GM12878 (cell line): ENCODE results near the gene HDGFL1. TPM values are rescaled to one million over a fixed set of nuclear protein-coding genes. Genes with fewer than 3 reads are reported as not detected.

Source experiments
- ATAC-seq: fragments of 200-7000 bp; cut with Tn5 transposase; 3 replicates; pipeline ENCODE4 v1.9.1; 2020; ENCODE audit warnings: mild to moderate bottlenecking, moderate library complexity
- BruUV-seq: library from RNA; stranded (reverse); fragments of 400-500 nt; replicated peaks from 2 replicates; lab custom pipeline; 2021; lab: Mats Ljungman, UMichigan
- CTCF ChIA-PET: fragments of 300-600 bp; sonication (Branson Sonifier 250); formaldehyde crosslinking; extraction: SDS; loops from one replicate; lab custom pipeline; 2021; ENCODE audit warnings: inconsistent platforms; lab: Yijun Ruan, JAX
- POLR2A ChIA-PET: fragments of 350-600 bp; formaldehyde crosslinking; extraction: SDS; loops from one replicate; lab custom pipeline; 2021; ENCODE audit warnings: inconsistent platforms; lab: Charles Lee
- RAD21 ChIA-PET: fragments of 300-600 bp; sonication (Branson Sonifier 250); formaldehyde crosslinking; loops from one replicate; lab custom pipeline; 2023; ENCODE audit warnings: antibody characterized with exemption; ENCODE audit not compliant: unreplicated experiment; lab: Charles Lee
- SMC1A ChIA-PET: fragments of 300-600 bp; sonication (Branson Sonifier 250); formaldehyde crosslinking; loops from one replicate; lab custom pipeline; 2023; ENCODE audit not compliant: unreplicated experiment, uncharacterized antibody; lab: Charles Lee
- DNase-seq: peaks from one replicate; pipeline ENCODE4 v3.0.0-alpha.2; 2011; ENCODE audit warnings: low read depth, low spot score
- FAIRE-seq: peaks from 3 replicates; lab custom pipeline; 2011; peaks lifted over from hg19 to GRCh38; lab: Jason Lieb, UNC
- H2AFZ ChIP-seq: 2 replicates; pipeline ENCODE4 v1.6.0; 2011; ENCODE audit warnings: low read depth, low read length, control low read depth; ENCODE audit not compliant: control insufficient read depth
- H3K27ac ChIP-seq: 2 replicates; pipeline ENCODE4 v1.5.1; 2011; ENCODE audit warnings: control low read depth; ENCODE audit not compliant: control insufficient read depth, insufficient read depth
- H3K27me3 ChIP-seq, 2 experiments: replicated peaks in 1 of 2; 2 replicates each; pipeline versions ENCODE4 v1.6.0 to v1.6.1; 2011; ENCODE audit warnings: low read length in 1 of 2; ENCODE audit not compliant: control insufficient read depth in 2 of 2, insufficient read depth in 2 of 2
- H3K36me3 ChIP-seq, 2 experiments: 2 replicates each; pipeline ENCODE4 v1.5.1; 2011; ENCODE audit warnings: low read length in 1 of 2; ENCODE audit not compliant: control insufficient read depth in 2 of 2, insufficient read depth in 2 of 2
- H3K4me1 ChIP-seq: 2 replicates; pipeline ENCODE4 v1.6.1; 2011; ENCODE audit warnings: mild to moderate bottlenecking, low read length, moderate library complexity, mixed read lengths; ENCODE audit not compliant: control insufficient read depth, insufficient read depth
- H3K4me2 ChIP-seq: 2 replicates; pipeline ENCODE4 v1.6.0; 2011; ENCODE audit warnings: control low read depth; ENCODE audit not compliant: control insufficient read depth, insufficient read depth
- H3K4me3 ChIP-seq: fragments of 200-600 bp; sonication (generic); 2 replicates; pipeline ENCODE4 v1.5.1; 2016
- H3K79me2 ChIP-seq: 2 replicates; pipeline ENCODE4 v1.6.0; 2011; ENCODE audit warnings: low read length; ENCODE audit not compliant: control insufficient read depth, insufficient read depth
- H3K9ac ChIP-seq: 2 replicates; pipeline ENCODE4 v1.8.0; 2011; ENCODE audit warnings: low read length, control low read depth, mixed read lengths; ENCODE audit not compliant: control insufficient read depth, insufficient read depth
- H3K9me3 ChIP-seq: replicated peaks from 3 replicates; pipeline ENCODE4 v1.5.1; 2011; ENCODE audit warnings: mild to moderate bottlenecking, low read length; ENCODE audit not compliant: control insufficient read depth, insufficient read depth
- H4K20me1 ChIP-seq: 2 replicates; pipeline ENCODE4 v1.6.0; 2011; ENCODE audit not compliant: control insufficient read depth, insufficient read depth
- BRCA1 ChIP-seq: IDR thresholded peaks from 2 replicates; pipeline ENCODE4 v1.6.1; 2011; ENCODE audit warnings: low read depth, low read length, improper control_type of control experiment
- CHD2 ChIP-seq: IDR thresholded peaks from 2 replicates; pipeline ENCODE4 v1.6.1; 2011; ENCODE audit warnings: low read depth, low read length, improper control_type of control experiment, borderline replicate concordance
- CREB1 ChIP-seq: IDR thresholded peaks from 2 replicates; pipeline ENCODE4 v1.6.1; 2012; ENCODE audit warnings: low read depth, mild to moderate bottlenecking, inconsistent platforms
- EP300 ChIP-seq, 2 experiments: fragments of 150-350 bp in 1 of 2; IDR thresholded peaks; 2 replicates each; pipeline ENCODE4 v1.6.1; 2011 to 2012; ENCODE audit warnings: low read depth in 2 of 2, low read length in 2 of 2, borderline replicate concordance in 1 of 2, improper control_type of control experiment in 1 of 2, inconsistent platforms in 1 of 2; ENCODE audit not compliant: control insufficient read depth in 1 of 2
- FOXK2 ChIP-seq: fragments of 450-650 bp; IDR thresholded peaks from 2 replicates; pipeline ENCODE4 v1.6.1; 2017; ENCODE audit warnings: mild to moderate bottlenecking, moderate library complexity
- FOXM1 ChIP-seq: IDR thresholded peaks from 2 replicates; pipeline ENCODE4 v1.6.1; 2012; ENCODE audit warnings: low read depth, mild to moderate bottlenecking, inconsistent platforms, low read length, moderate library complexity
- KDM1A ChIP-seq: fragments of 200-600 bp; sonication (generic); IDR thresholded peaks from 2 replicates; pipeline ENCODE4 v1.6.1; 2016; ENCODE audit warnings: borderline replicate concordance
- MEF2A ChIP-seq: IDR thresholded peaks from 2 replicates; pipeline ENCODE4 v1.6.1; 2011; ENCODE audit warnings: low read depth, mild to moderate bottlenecking, low read length, moderate library complexity; ENCODE audit not compliant: insufficient read depth
- NR2C2 ChIP-seq: IDR thresholded peaks from 2 replicates; pipeline ENCODE4 v1.6.1; 2011; ENCODE audit warnings: borderline replicate concordance, low read depth; ENCODE audit not compliant: control insufficient read depth, insufficient read length
- RAD51 ChIP-seq: fragments of 450-650 bp; IDR thresholded peaks from 2 replicates; pipeline ENCODE4 v1.6.1; 2016; ENCODE audit warnings: moderate library complexity, mild to moderate bottlenecking, inconsistent platforms
- RELA ChIP-seq: fragments of 450-650 bp; IDR thresholded peaks from 2 replicates; pipeline ENCODE4 v1.8.0; 2014; ENCODE audit warnings: borderline replicate concordance; ENCODE audit not compliant: partially characterized antibody
- USF1 ChIP-seq: IDR thresholded peaks from 2 replicates; pipeline ENCODE4 v1.6.1; 2011; ENCODE audit warnings: borderline replicate concordance, low read depth, mild to moderate bottlenecking, moderate library complexity, mixed read lengths, low read length; ENCODE audit not compliant: insufficient read depth; ENCODE audit errors: extremely low read length
- ZNF24 ChIP-seq: fragments of 450-650 bp; IDR thresholded peaks from 2 replicates; pipeline ENCODE4 v1.6.1; 2017; ENCODE audit warnings: antibody characterized with exemption, mild to moderate bottlenecking
- WGBS: methylation state at CpG from one replicate; pipeline ENCODE4 v1.1.6; 2016; ENCODE audit warnings: low lambda C conversion rate; ENCODE audit not compliant: insufficient replicate concordance, insufficient coverage; ENCODE audit errors: missing lambda C conversion rate; 5-methylcytosine and 5-hydroxymethylcytosine counted together
- in situ Hi-C: fragments of 300-500 bp; cut with MboI; formaldehyde crosslinking; loops from 9 replicates; pipeline ENCODE4 v1.14.3; 2018; ENCODE audit warnings: mixed read lengths
- intact Hi-C: fragments of 100-400 bp; cut with micrococcal nuclease; formaldehyde crosslinking; loops from one replicate; pipeline ENCODE4 v1.14.2; 2022; ENCODE audit not compliant: unreplicated experiment
- polyA plus RNA-seq, 11 experiments: library from polyadenylated mRNA; depleted of rRNA in 4 of 11; unstranded in 6 of 11; stranded (reverse) in 5 of 11; fragments of >200 nt; fragmentation: Nextera tagmentation in 4 of 11; fragmentation: Illumina TruSeq in 1 of 11; extraction: Ambion mirVana in 4 of 11; extraction: Trizol in 1 of 11; gene quantifications; 1 replicate in 1 of 11; 2 replicates in 10 of 11; pipeline versions ENCODE4 v1.2.1 to v1.2.3, GENCODE V29; 2011 to 2016; ENCODE audit warnings: inconsistent platforms in 2 of 11, missing spikeins in 2 of 11, low read depth in 1 of 11
- total RNA-seq, 4 experiments: library from RNA; depleted of rRNA in 3 of 4; stranded (reverse); fragments of >200 nt in 3 of 4; fragmentation: Illumina TruSeq in 1 of 4; extraction: Trizol in 1 of 4; gene quantifications; 2 replicates each; pipeline versions ENCODE4 v1.2.1 to v1.2.3, GENCODE V29; 2013 to 2021
- TF ChIP-seq, protein P1 (sequence below): fragments of 450-650 bp; IDR thresholded peaks from 2 replicates; pipeline ENCODE4 v1.6.1; 2018; ENCODE audit warnings: mild to moderate bottlenecking, low read depth, moderate library complexity; ENCODE audit not compliant: partially characterized antibody
- TF ChIP-seq, protein P2 (sequence below): IDR thresholded peaks from 2 replicates; pipeline ENCODE4 v1.6.1; 2012; ENCODE audit warnings: mild to moderate bottlenecking, low read depth, low read length

The HDGFL1 gene
- total and polyA plus RNA-seq, 10 of the 15 experiments (the other 5 are each of a cell fraction or from before 2014, with no cell fraction given): 0.03 to 0.69 (median 0.19) TPM

GRCh38 chr6:22580337-22580736, 11.0 kb downstream of the HDGFL1 start (continued):
- TF ChIP-seq, protein P1, sequence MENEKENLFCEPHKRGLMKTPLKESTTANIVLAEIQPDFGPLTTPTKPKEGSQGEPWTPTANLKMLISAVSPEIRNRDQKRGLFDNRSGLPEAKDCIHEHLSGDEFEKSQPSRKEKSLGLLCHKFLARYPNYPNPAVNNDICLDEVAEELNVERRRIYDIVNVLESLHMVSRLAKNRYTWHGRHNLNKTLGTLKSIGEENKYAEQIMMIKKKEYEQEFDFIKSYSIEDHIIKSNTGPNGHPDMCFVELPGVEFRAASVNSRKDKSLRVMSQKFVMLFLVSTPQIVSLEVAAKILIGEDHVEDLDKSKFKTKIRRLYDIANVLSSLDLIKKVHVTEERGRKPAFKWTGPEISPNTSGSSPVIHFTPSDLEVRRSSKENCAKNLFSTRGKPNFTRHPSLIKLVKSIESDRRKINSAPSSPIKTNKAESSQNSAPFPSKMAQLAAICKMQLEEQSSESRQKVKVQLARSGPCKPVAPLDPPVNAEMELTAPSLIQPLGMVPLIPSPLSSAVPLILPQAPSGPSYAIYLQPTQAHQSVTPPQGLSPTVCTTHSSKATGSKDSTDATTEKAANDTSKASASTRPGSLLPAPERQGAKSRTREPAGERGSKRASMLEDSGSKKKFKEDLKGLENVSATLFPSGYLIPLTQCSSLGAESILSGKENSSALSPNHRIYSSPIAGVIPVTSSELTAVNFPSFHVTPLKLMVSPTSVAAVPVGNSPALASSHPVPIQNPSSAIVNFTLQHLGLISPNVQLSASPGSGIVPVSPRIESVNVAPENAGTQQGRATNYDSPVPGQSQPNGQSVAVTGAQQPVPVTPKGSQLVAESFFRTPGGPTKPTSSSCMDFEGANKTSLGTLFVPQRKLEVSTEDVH: no peak
- TF ChIP-seq BRCA1: no peak
- TF ChIP-seq EP300 (IDR thresholded peaks at IDR 0.05; ENCODE audit: borderline replicate concordance in 1 of 2, control insufficient read depth in 1 of 2, low read depth in 2 of 2, low read length in 2 of 2): no peak

DNA sequence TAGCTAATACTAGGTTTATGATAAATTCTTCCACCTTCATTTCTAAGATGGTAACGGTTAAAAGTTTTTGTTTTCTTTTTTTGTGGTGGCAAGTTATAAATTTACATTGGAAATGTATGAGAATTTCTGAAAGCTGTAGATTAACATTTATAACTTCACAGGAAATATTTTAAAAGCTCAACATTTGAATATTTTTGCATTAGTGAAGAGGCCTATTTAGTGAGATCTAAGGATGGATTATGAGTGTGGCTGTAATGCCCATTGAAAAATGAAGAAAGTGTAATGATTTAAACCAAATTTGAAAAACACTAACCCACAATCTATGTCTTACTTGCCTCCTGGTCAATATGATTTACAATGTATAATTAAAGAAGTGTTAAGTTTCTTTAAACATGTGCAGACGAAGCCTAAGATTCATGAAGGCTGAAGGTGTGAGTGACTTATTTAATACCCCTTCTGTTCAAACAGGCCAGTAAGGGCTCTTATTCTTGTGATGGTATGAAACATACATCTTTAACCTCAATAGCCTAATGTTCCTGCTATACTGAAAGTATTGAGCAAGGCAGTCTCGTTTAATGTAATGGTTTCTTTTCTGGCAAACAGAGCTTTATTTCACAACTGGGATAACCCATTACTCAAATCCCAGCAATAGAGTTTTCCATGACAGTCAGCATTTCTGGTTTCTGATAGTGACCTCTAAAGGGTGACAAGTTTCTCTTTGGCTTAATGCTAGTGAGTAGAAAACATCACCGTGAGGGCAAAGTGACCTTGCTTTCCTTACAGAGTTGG, 13.2 kb downstream of the HDGFL1 start:
- no TSS peak for BruUV-seq
- no peaks in the 10 kb centered on the region for H3K36me3 ChIP-seq
- DNase-seq (no peak), FAIRE-seq (no peak), ATAC-seq (no peak)
- no peaks in the 10 kb centered on the region for H3K9me3 ChIP-seq
- no peak overlapping the region for H3K9ac ChIP-seq
- 76% methylated on average over 4 of the region's 4 CpGs for WGBS
- no peak overlapping the region for H3K4me2 ChIP-seq
- H3K4me1 ChIP-seq: no peaks in the 10 kb centered on the region
- ChIA-PET RAD21 (no interaction called here), SMC1A (no interaction called here), CTCF (interaction anchor here (0.8 kb wide), 1 partner anchor 12 kb away, joined by 4 read pairs; no protein-coding TSS in a partner anchor), POLR2A (no interaction called here)
- H2AFZ ChIP-seq: no peak overlapping the region
- no peaks in the 10 kb centered on the region for H3K79me2 ChIP-seq
- no peak overlapping the region for H3K4me3 ChIP-seq
- intact Hi-C loops (no loop called here), in situ Hi-C loops (no loop called here)
- H4K20me1 ChIP-seq: no peaks in the 10 kb centered on the region
- H3K27ac ChIP-seq: no peak overlapping the region
- H3K27me3 ChIP-seq: no peaks in the 10 kb centered on the region
- TF ChIP-seq ZNF24: no peak
- TF ChIP-seq FOXK2: no peak
- TF ChIP-seq USF1: no peak
- TF ChIP-seq KDM1A: no peak
- TF ChIP-seq NR2C2: no peak
- no peak for TF ChIP-seq MEF2A
- TF ChIP-seq FOXM1: no peak
- TF ChIP-seq RELA: no peak
- TF ChIP-seq RAD51: no peak
- TF ChIP-seq, protein P2, sequence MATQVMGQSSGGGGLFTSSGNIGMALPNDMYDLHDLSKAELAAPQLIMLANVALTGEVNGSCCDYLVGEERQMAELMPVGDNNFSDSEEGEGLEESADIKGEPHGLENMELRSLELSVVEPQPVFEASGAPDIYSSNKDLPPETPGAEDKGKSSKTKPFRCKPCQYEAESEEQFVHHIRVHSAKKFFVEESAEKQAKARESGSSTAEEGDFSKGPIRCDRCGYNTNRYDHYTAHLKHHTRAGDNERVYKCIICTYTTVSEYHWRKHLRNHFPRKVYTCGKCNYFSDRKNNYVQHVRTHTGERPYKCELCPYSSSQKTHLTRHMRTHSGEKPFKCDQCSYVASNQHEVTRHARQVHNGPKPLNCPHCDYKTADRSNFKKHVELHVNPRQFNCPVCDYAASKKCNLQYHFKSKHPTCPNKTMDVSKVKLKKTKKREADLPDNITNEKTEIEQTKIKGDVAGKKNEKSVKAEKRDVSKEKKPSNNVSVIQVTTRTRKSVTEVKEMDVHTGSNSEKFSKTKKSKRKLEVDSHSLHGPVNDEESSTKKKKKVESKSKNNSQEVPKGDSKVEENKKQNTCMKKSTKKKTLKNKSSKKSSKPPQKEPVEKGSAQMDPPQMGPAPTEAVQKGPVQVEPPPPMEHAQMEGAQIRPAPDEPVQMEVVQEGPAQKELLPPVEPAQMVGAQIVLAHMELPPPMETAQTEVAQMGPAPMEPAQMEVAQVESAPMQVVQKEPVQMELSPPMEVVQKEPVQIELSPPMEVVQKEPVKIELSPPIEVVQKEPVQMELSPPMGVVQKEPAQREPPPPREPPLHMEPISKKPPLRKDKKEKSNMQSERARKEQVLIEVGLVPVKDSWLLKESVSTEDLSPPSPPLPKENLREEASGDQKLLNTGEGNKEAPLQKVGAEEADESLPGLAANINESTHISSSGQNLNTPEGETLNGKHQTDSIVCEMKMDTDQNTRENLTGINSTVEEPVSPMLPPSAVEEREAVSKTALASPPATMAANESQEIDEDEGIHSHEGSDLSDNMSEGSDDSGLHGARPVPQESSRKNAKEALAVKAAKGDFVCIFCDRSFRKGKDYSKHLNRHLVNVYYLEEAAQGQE: no peak
- no peak for TF ChIP-seq CHD2
- no peak for TF ChIP-seq CREB1
